ENCODE data around the gene PIEZO1. TPM values are rescaled to one million over a fixed set of nuclear protein-coding genes. Genes with fewer than 3 reads are reported as not detected.

The PIEZO1 gene
- polyA plus RNA-seq, 4 donors = 25.6 to 46.9 (median 36.0) TPM

GRCh38 chr16:88694221-88695087 lies 90.6 kb downstream of the PIEZO1 start:
- no peak for DNase-seq (ENCODE audit: low read depth in 4 of 4, low spot score in 3 of 4)

- no peak for DNase-seq (ENCODE audit: low read depth in 4 of 4, low spot score in 3 of 4)
Measured at GRCh38 chr16:88693420-88694177, 91.4 kb downstream of the PIEZO1 start.

DNA sequence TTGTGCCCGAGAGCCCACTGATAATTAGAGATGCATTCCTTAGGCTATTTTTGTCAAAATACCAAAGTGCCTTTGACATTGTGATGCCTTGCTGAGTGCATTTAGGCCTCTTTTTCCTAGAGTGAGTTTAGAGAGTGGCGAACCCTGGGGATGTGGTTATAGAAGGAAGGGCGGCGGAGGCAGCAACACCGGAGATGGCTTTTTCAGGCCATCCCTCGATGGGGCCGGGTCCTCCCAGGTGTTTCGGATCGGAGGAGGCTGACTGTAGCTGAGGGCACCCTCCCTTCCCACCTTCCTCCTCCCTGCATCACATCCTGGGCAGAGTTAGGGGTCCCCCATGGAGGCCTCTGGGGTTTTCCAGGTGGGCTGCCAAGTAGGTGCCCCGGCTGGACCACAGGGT lies 92.2 kb downstream of the PIEZO1 start:
- no peak for DNase-seq (ENCODE audit: low read depth in 4 of 4, low spot score in 3 of 4)

DNA sequence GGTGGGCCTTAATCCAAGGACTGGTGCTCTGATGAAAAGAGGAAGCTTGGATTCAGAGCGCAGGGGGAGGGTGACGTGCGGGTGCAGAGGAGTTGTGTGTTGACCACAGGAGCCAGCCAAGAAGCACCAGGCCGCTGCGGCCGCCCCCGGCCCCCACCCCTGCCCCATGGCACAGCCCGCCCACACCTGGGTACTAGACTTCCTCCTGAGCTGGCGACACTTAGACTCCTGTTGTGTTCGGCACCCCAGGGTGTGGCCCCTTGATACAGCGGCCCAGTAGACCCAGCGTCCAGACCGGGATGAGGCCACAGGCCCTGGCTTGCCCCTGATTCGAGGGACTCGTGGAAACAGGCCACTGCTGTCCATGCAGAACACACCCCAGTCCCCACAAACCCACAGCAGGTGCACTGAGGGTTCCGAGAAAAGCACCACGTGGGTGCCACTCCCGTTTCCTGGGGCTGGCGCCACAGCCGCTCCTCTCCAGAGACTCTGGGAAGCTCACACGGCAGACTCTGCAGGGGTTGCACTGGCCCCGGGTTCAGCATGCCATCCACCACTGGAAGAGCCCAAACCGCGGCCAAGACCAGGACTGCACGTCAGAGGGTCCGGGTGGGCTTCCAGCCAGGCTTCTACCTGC lies 93.0 kb downstream of the PIEZO1 start:
- DNase-seq (ENCODE audit: low read depth in 4 of 4, low spot score in 3 of 4) = no peak

- no peak for DNase-seq (ENCODE audit: low read depth in 4 of 4, low spot score in 3 of 4)
Measured at GRCh38 chr16:88691129-88691813, 93.7 kb downstream of the PIEZO1 start.

- DNase-seq (ENCODE audit: low read depth in 4 of 4, low spot score in 3 of 4) = no peak
Measured at GRCh38 chr16:88690341-88691128, 94.5 kb downstream of the PIEZO1 start.

DNA sequence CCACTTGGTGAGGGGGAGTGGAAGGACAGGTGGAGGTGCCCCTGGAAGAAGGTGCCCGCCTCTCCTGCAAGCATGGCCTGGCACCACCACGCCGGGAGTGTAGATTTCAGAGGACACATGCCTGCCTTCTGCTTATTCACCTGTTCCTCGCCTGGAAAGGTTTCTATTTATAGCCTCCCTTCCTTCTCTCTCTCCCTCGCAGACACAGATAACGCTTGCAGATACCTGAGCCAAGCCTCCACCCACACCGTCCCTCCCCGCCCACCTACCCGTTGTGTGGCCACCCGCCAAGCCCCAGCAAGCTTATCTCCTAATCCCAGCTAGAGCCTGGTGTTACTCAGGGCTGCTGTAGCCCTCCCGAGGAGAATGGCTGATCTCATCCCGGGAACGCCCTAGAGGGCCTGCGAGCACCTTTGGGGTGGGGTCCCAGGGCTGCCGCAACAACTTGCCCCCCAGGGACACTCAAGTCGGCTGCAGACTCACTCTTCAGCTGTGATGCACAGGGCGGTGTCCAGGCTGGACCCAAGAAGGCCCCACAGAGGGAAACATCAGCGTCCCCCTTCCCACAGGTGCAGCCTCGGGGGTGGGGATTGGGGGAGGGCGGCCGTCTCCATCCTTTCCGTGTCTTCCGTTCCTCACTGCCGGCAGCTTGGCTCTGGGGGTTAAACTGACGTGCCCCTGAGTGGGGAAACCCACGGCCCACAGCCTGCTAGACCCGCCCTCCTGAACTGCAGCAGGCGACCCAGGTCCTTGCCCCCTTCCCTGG lies 96.8 kb downstream of the PIEZO1 start:
- no peak for DNase-seq (ENCODE audit: low read depth in 4 of 4, low spot score in 3 of 4)

DNA sequence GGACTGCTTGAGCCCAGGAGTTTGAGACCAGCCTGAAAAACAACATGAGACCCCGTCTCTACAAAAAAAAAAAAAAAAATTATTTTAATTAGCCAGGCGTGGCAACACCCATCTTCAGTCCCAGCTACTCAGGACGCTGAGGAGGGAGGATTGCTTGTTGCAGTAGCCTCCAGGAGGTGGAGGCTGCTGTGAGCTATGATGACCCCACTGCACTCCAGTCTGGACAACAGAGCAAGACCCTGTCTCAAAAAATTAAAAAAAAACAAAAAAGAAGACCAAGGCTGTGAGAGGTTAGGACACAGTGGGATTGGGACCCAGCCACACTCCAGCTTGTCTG lies 97.4 kb downstream of the PIEZO1 start:
- no peak for DNase-seq (ENCODE audit: low read depth in 4 of 4, low spot score in 3 of 4)

GRCh38 chr16:88687254-88687576 lies 97.8 kb downstream of the PIEZO1 start:
- no peak for DNase-seq (ENCODE audit: low read depth in 4 of 4, low spot score in 3 of 4)

GRCh38 chr16:88686439-88687253 lies 98.4 kb downstream of the PIEZO1 start, which contains the start of gene SNAI3:
SNAI3 (minus strand) TSS chr16:88686507; CDS start chr16:88686406, 101 bp downstream.
- peak in 1 of 4 donors; percentile 60 for DNase-seq (ENCODE audit: low read depth in 4 of 4, low spot score in 3 of 4)

DNA sequence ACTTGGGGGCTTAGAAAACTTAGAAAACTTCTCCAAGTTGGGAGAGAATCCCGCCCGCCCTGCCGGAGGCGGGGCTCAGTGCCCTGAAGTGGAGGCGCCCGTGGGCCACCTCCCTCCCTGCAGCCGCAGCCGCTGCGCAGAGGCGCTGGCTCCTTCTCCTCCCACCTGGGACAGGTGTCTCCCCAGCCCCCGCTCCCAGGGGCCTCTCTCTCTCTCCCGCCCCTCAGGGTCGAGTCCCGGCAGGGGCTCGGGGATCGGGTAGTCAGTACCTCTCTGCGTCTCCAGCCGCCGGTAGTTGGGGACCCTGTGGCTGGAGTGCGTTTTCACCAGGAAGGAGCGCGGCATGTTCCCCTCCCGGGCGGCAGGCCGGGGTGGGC lies 99.0 kb downstream of the PIEZO1 start:
- no peak for DNase-seq (ENCODE audit: low read depth in 4 of 4, low spot score in 3 of 4)

DNA sequence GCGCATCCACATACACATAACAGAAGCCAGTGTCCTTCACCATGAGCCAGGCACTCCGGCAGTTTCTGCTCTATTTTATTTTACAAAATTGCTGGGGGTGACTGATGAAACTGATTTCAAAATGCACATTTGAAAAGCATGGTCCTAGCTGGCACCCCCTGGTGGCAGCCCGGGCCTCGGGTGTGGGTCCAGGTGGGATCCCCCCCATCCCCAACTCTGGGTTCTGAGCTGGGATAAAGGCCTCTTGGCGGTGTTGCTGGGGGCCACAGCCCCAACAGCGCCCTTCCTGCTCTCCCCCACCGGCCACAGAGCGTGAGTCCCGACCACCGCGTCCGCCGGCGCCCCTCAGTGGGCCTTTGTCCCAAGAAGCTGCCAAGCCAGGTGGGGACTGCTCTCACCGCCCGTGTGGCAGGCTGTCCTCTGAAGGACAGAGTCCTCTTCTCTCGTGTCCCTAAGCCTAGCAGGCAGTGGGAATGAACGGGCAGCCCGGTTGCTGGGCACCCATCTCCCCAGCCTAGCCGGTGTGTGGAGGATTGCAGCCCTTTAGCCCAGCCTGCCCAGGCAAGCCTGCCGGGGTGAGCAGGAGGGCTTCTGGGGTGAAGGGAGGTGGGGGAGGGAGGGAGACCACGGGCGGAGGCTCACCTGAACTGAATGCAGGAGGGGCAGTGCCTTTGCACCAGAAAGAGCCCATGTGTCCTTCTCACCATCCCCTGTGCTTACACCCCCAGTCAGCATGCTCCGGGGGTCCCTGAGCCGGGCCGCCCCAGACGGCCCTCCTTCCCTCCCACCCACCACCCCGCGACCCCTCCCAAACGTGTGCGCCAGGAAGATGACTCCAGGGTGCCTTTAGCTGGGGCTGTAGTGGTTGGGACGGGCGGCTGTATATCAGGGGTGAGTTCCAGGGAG lies 99.6 kb downstream of the PIEZO1 start:
- no peak for DNase-seq (ENCODE audit: low read depth in 4 of 4, low spot score in 3 of 4)

DNA sequence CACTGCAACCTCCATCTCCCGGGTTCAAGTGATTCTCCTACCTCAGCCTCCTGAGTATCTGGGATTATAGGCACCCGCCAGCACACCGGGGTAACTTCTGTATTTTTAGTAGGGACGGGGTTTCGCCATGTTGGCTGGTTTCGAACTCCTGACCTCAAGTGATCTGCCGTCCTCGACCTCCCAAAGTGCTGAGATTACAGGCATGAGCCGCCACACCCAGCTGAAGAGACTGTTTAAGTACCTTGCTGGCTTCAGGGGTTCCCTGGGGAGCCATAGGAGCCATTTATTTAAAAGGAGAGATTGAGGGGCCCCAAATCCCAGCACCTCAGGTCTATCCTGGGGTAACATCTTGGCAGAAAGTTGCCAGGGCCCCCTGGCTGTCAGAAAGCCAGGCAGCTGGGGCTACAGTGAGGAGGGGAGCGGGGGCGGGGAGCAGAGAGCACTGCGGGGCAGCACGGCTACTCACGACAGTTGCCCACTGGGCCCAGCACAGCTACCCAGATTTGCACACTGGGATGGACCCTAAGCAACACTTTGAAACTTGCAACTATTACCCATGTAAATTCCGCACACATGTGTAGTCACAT lies 100.4 kb downstream of the PIEZO1 start:
- no peak for DNase-seq (ENCODE audit: low read depth in 4 of 4, low spot score in 3 of 4)

- DNase-seq (ENCODE audit: low read depth in 4 of 4, low spot score in 3 of 4) = no peak
Measured at GRCh38 chr16:88681709-88682451, 103.1 kb downstream of the PIEZO1 start.

DNA sequence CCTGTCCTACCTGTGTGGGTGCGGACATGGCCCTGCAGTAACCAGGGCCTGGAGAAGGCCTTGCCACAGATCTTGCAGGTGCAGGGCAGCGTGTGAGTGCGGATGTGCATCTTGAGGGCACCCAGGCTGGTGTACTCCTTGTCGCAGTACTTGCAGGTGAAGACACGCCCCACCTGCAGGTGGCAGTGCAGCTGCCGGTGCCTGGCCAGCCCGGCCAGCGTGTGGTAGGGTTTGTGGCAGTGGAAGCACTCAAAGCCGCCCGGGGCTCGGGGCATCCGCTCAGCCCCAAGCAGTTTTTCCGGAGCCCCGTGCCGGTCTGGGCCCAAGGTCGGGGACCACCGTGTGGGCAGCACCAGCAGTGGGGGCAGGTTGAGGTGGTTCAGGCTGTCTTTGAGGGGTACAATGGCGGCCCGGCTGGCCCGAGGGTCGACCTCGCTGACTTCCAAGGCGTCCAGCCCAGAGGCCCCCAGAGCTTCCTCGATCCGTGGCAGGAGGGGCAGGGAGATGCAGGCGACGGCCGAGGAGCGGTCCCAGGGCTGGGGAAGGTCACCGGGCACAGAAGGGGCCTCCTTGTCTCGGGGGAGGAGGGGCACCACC lies 103.8 kb downstream of the PIEZO1 start:
- DNase-seq (ENCODE audit: low read depth in 4 of 4, low spot score in 3 of 4) = no peak

- no peak for DNase-seq (ENCODE audit: low read depth in 4 of 4, low spot score in 3 of 4)
Measured at GRCh38 chr16:88680554-88681083, 104.4 kb downstream of the PIEZO1 start.

All from left renal pelvis (tissue), 4 donors.